Adrenal gland (tissue), 12 donors: ENCODE data around the gene DDX52. TPM values are rescaled to one million over a fixed set of nuclear protein-coding genes. Genes with fewer than 3 reads are reported as not detected.

Experiments used
- DNase-seq, 7 donors: peaks; one replicate each; pipeline ENCODE4 v3.0.0-alpha.2; 2019 to 2020
- H3K27ac ChIP-seq, 5 donors: fragments of 200-600 bp; sonication (generic) in 4 of 5; 1 replicate in 3 of 5; 2 replicates in 2 of 5; pipeline versions ENCODE4 v1.5.1 to v1.8.0; 2016 to 2020; ENCODE audit warnings: mild to moderate bottlenecking in 1 of 5
- H3K27me3 ChIP-seq: fragments of 200-600 bp; 2 replicates; pipeline ENCODE4 v1.8.0; 2021
- H3K36me3 ChIP-seq, 2 donors: fragments of 200-600 bp; replicated peaks in 1 of 2; 1 replicate in 1 of 2; 2 replicates in 1 of 2; pipeline versions ENCODE4 v1.5.1 to v1.8.0; 2018 to 2022
- H3K4me1 ChIP-seq, 2 donors: fragments of 200-600 bp; replicated peaks in 1 of 2; 1 replicate in 1 of 2; 2 replicates in 1 of 2; pipeline versions ENCODE4 v1.5.1 to v1.8.0; 2018 to 2021
- H3K4me3 ChIP-seq, 4 donors: fragments of 200-600 bp; sonication (generic) in 3 of 4; one replicate each; pipeline ENCODE4 v1.5.1; 2016 to 2018
- H3K9me3 ChIP-seq, 3 donors: fragments of 200-600 bp; sonication (generic) in 1 of 3; replicated peaks in 1 of 3; 1 replicate in 2 of 3; 2 replicates in 1 of 3; pipeline versions ENCODE4 v1.5.1 to v1.8.0; 2016 to 2021
- POLR2A ChIP-seq, 2 donors: fragments of 450-650 bp; IDR thresholded peaks; one replicate each; pipeline ENCODE4 v1.6.1; 2017; ENCODE audit warnings: antibody characterized with exemption in 2 of 2, mild to moderate bottlenecking in 2 of 2, moderate library complexity in 1 of 2
- WGBS, 4 donors: extraction: QIAGEN DNeasy Blood & Tissue Kit in 2 of 4; methylation state at CpG; one replicate each; pipeline versions ENCODE4 v1.1.5 to v1.1.7; 2013 to 2017; 5-methylcytosine and 5-hydroxymethylcytosine counted together
- intact Hi-C, 2 donors: fragments of 100-400 bp; cut with DNase I; formaldehyde crosslinking; loops; one replicate each; pipeline versions ENCODE4 v1.14.1 to v1.15.0; 2022 to 2023
- polyA plus RNA-seq, 3 donors: library from polyadenylated mRNA; stranded (reverse); fragments of 200-250 nt in 2 of 3; fragments of 350-450 nt in 1 of 3; fragmentation: Illumina TruSeq in 1 of 3; extraction: RNeasy Lipid Tissue Mini Kit (QIAGEN cat#74804) in 1 of 3; gene quantifications; one replicate each; pipeline ENCODE4 v1.2.3, GENCODE V29; 2013 to 2014
- total RNA-seq, 9 donors: library from RNA; depleted of rRNA in 4 of 9; stranded (reverse); fragments of >200 nt in 4 of 9; fragments of 120-200 nt in 1 of 9; fragmentation: NEBNext Ultra II Directional in 1 of 9; extraction: Animal tissue kit (Norgen Biotek cat#: 25700) in 1 of 9; gene quantifications; one replicate each; pipeline versions ENCODE4 v1.1.0 to v1.2.4, GENCODE V29; 2013 to 2023
- TF ChIP-seq, protein P1 (sequence below), 6 experiments: fragments of 450-650 bp in 4 of 6; fragments of 200-600 bp in 2 of 6; sonication (generic) in 1 of 6; IDR thresholded peaks; 1 replicate in 5 of 6; 2 replicates in 1 of 6; pipeline versions ENCODE4 v1.5.1 to v1.8.0; 2016 to 2021; ENCODE audit warnings: antibody characterized with exemption in 6 of 6, mild to moderate bottlenecking in 2 of 6, moderate library complexity in 1 of 6
- donor health status: healthy with polysubstance abuse.
- donor health status: Bipolar disorder and iron deficiency.
- donor health status: DM: yes; HTN: yes; CAD: no.
- donor health status: DM: no; HTN: no; CAD: no.
- donor health status: DM: no; HTN: no; CAD: no.
- donor health status: DM: yes; HTN: yes; CAD: no.

Gene DDX52
- total and polyA plus RNA-seq, 12 donors: 7.2 to 34.1 (median 19.1) TPM

DNA sequence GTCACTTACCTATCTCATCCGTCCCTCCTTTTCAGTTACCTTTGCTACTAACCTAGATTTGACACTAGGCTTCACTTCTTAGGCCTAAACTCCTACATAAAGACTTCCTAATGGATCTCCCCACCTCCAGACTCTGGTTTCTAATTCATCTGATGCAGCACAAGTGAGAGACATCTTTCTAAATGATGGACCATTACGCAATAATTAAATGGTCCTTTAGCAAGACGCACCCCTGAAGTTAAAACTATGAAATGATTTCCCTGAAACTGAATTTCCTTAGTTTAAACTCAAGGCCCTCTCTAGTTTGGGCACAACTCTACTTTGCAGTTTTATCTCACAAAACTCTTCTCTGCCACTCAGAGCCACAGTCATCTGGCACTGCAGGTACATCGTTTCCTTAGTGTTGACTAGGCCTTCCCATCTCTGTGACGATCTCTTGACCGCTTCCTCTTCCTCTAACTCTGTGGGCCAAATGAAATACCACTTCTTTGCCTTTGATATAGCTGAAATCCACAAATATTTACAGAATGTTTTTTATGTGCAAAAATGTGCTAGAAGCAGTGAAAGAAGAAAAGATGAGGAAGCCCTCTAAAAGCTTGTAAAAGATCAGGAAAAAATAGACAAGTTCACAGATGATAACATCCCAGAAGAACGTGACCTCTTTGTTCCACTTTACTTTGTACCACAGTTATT is 37.3 kb downstream of the DDX52 start:
- no peak overlapping the region for H3K27ac ChIP-seq
- peaks cover 5 to 41% of the 10 kb centered on the region in 2 donors for H3K4me1 ChIP-seq
- TF ChIP-seq, protein P1, sequence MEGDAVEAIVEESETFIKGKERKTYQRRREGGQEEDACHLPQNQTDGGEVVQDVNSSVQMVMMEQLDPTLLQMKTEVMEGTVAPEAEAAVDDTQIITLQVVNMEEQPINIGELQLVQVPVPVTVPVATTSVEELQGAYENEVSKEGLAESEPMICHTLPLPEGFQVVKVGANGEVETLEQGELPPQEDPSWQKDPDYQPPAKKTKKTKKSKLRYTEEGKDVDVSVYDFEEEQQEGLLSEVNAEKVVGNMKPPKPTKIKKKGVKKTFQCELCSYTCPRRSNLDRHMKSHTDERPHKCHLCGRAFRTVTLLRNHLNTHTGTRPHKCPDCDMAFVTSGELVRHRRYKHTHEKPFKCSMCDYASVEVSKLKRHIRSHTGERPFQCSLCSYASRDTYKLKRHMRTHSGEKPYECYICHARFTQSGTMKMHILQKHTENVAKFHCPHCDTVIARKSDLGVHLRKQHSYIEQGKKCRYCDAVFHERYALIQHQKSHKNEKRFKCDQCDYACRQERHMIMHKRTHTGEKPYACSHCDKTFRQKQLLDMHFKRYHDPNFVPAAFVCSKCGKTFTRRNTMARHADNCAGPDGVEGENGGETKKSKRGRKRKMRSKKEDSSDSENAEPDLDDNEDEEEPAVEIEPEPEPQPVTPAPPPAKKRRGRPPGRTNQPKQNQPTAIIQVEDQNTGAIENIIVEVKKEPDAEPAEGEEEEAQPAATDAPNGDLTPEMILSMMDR (IDR thresholded peaks at IDR 0.05): no peak
- TF ChIP-seq POLR2A (IDR thresholded peaks at IDR 0.05): no peak
- H3K27me3 ChIP-seq: no peaks in the 10 kb centered on the region
- no peak for DNase-seq
- WGBS, 4 donors: 79 to 86% (median 82%) methylated on average over 7 of the region's 7 CpGs
- H3K9me3 ChIP-seq: no peaks in the 10 kb centered on the region
- H3K4me3 ChIP-seq: no peak overlapping the region
- intact Hi-C loops: no loop called here
- no peaks in the 10 kb centered on the region for H3K36me3 ChIP-seq

DNA sequence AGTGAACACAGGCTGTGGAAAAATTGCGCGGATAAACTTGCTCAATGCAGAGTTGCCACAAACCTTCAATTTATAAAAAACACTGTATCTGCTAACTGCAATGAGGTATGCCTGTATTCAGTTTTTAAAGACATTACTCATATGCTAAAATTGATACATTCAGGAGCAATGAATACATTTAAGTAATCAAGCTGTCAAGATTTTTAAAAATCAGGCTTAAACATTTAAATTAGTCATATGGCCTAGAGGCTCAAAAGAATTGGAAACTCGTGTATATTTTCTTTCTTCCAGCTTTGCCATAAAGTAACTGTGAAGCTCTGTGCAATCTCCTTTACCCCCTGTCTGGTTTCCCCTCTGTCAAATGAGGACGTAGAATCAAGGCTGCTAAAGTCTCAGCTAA is 38.2 kb downstream of the DDX52 start:
- Histone ChIP-seq H3K4me1 (peaks cover 5 to 40% of the 10 kb centered on the region in 2 donors), H3K36me3 (peaks cover 0 to under 1% of the 10 kb centered on the region in 2 donors), H3K27me3 (no peaks in the 10 kb centered on the region), H3K4me3 (no peak overlapping the region), H3K27ac (no peak overlapping the region), H3K9me3 (no peaks in the 10 kb centered on the region)
- intact Hi-C loops: no loop called here
- DNase-seq: no peak
- TF ChIP-seq, protein P1 (IDR thresholded peaks at IDR 0.05): no peak
- TF ChIP-seq POLR2A (IDR thresholded peaks at IDR 0.05): no peak
- WGBS, 4 donors: 79 to 87% (median 82%) methylated on average over 4 of the region's 4 CpGs

DNA sequence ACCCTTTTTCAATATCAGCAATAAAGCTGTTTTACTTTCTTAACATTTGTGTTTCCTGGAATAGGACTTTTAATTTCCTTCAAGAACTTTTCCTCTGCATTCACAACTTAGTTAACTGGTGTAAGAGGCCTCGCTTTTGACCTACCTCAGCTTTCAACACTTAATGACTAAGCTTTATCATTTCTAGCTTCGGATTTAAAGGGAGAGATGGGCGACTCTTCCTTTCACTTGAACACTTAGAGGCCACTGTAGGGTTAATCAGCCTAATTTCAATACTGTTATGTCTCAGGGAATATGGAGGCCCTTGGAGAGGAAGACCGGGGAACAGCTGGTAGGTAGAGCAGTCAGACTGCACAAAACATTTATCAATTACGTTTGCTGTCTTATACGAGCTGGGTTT is 38.7 kb downstream of the DDX52 start:
- Histone ChIP-seq H3K4me3 (no peak overlapping the region), H3K27ac (no peak overlapping the region), H3K9me3 (no peaks in the 10 kb centered on the region), H3K4me1 (peaks cover 0 to 35% of the 10 kb centered on the region in 2 donors), H3K27me3 (no peaks in the 10 kb centered on the region), H3K36me3 (peaks cover 0 to 4% of the 10 kb centered on the region in 2 donors)
- TF ChIP-seq, protein P1 (IDR thresholded peaks at IDR 0.05): no peak
- no peak for TF ChIP-seq POLR2A (IDR thresholded peaks at IDR 0.05)
- no peak for DNase-seq
- WGBS, 4 donors: 88 to 91% (median 90%) methylated on average over 6 of the region's 6 CpGs
- intact Hi-C loops: no loop called here

DNA sequence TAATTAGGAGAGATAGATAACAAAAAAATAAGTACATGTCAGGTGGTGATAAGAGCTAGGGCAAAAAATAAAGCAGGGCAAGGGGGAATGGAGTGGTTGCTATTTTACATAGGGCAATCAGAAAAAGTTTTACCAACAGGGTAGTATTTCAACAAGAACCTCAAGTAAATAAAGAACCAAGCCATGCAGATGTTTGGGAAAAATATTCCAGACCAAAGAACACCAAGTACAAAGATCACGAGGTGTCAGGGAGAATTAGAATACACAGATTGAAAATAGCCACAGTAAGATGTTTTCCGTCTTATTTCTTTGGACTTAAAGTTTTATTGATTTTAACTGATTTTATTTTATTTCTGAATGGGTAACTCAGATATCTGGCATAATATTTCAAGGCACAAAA is 45.1 kb downstream of the DDX52 start:
- 89 to 94% (median 92%) methylated on average over 2 of the region's 2 CpGs for WGBS, 4 donors
- Histone ChIP-seq H3K27ac (no peak overlapping the region), H3K36me3 (peaks cover 0 to 48% of the 10 kb centered on the region in 2 donors), H3K4me1 (no peaks in the 10 kb centered on the region), H3K9me3 (no peaks in the 10 kb centered on the region), H3K27me3 (no peaks in the 10 kb centered on the region), H3K4me3 (no peak overlapping the region)
- intact Hi-C loops: no loop called here
- no peak for TF ChIP-seq POLR2A (IDR thresholded peaks at IDR 0.05)
- TF ChIP-seq, protein P1 (IDR thresholded peaks at IDR 0.05): no peak
- DNase-seq: no peak
